Ovary (tissue), 9 donors: ENCODE measurements around the gene TMEM37. TPM values are rescaled to one million over a fixed set of nuclear protein-coding genes. Genes with fewer than 3 reads are reported as not detected.

ENCODE experiments used
- DNase-seq, 5 donors: peaks; one replicate each; pipeline ENCODE4 v3.0.0-alpha.2; 2019 to 2020
- H3K27ac ChIP-seq, 2 donors: fragments of 200-600 bp; one replicate each; pipeline versions ENCODE4 v1.5.1 to v1.8.0; 2019 to 2022
- H3K27me3 ChIP-seq: fragments of 200-600 bp; one replicate; pipeline ENCODE4 v1.8.0; 2022
- H3K36me3 ChIP-seq: fragments of 200-600 bp; sonication (generic); one replicate; pipeline ENCODE4 v1.5.1; 2019
- H3K4me1 ChIP-seq: one replicate; pipeline ENCODE4 v1.8.1; 2013; ENCODE audit warnings: mild to moderate bottlenecking, moderate library complexity; ENCODE audit not compliant: insufficient read depth
- H3K4me3 ChIP-seq: fragments of 200-600 bp; sonication (generic); one replicate; pipeline ENCODE4 v1.5.1; 2017
- H3K9me3 ChIP-seq, 2 donors: fragments of 200-600 bp in 1 of 2; sonication (generic) in 1 of 2; one replicate each; pipeline versions ENCODE4 v1.5.1 to v1.8.1; 2013 to 2019; ENCODE audit warnings: mild to moderate bottlenecking in 1 of 2, moderate library complexity in 1 of 2
- EP300 ChIP-seq: sonication (generic); formaldehyde crosslinking; IDR thresholded peaks from one replicate; pipeline ENCODE4 v1.6.1; 2017; ENCODE audit warnings: antibody characterized with exemption
- POLR2A ChIP-seq: fragments of 450-650 bp; IDR thresholded peaks from one replicate; pipeline ENCODE4 v1.6.1; 2017; ENCODE audit warnings: antibody characterized with exemption, mild to moderate bottlenecking, moderate library complexity
- WGBS, 3 donors: extraction: QIAGEN DNeasy Blood & Tissue Kit in 1 of 3; methylation state at CpG; one replicate each; pipeline versions ENCODE4 v1.1.5 to v1.1.7; 2013 to 2017; 5-methylcytosine and 5-hydroxymethylcytosine counted together
- intact Hi-C, 4 donors: fragments of 100-400 bp; cut with DNase I; formaldehyde crosslinking; loops; one replicate each; pipeline versions ENCODE4 v1.11.0 to v1.15.1; 2022 to 2023
- polyA plus RNA-seq, 2 donors: library from polyadenylated mRNA; stranded (reverse); fragments of 200-250 nt in 1 of 2; fragments of 350-450 nt in 1 of 2; fragmentation: Illumina TruSeq in 1 of 2; extraction: RNeasy Lipid Tissue Mini Kit (QIAGEN cat#74804) in 1 of 2; gene quantifications; one replicate each; pipeline ENCODE4 v1.2.3, GENCODE V29; 2013 to 2014
- total RNA-seq, 7 donors: library from RNA; depleted of rRNA in 2 of 7; stranded (reverse); fragments of >200 nt in 2 of 7; fragmentation: NEBNext Ultra II Directional in 3 of 7; extraction: Animal tissue kit (Norgen Biotek cat#: 25700) in 3 of 7; gene quantifications; one replicate each; pipeline versions ENCODE4 v1.1.0 to v1.2.4, GENCODE V29; 2016 to 2023
- TF ChIP-seq, protein P1 (sequence below), 3 donors: fragments of 450-650 bp in 2 of 3; fragments of 200-600 bp in 1 of 3; IDR thresholded peaks; one replicate each; pipeline versions ENCODE4 v1.5.1 to v1.8.0; 2016 to 2022; ENCODE audit warnings: antibody characterized with exemption in 3 of 3, mild to moderate bottlenecking in 1 of 3
- donor health status: DM: no; HTN: no; CAD: no; lungs with moderate emphysema.
- donor health status: DM: no; HTN: no; CAD: no.
- donor health status: Bipolar disorder and iron deficiency.
- donor health status: DM: yes; HTN: yes; CAD: no.
- donor health status: DM: no; HTN: no; CAD: no.
- donor health status: DM: yes; HTN: yes; CAD: no.

The TMEM37 gene
- total and polyA plus RNA-seq, 9 donors = 9.5 to 32.5 (median 18.1) TPM

DNA sequence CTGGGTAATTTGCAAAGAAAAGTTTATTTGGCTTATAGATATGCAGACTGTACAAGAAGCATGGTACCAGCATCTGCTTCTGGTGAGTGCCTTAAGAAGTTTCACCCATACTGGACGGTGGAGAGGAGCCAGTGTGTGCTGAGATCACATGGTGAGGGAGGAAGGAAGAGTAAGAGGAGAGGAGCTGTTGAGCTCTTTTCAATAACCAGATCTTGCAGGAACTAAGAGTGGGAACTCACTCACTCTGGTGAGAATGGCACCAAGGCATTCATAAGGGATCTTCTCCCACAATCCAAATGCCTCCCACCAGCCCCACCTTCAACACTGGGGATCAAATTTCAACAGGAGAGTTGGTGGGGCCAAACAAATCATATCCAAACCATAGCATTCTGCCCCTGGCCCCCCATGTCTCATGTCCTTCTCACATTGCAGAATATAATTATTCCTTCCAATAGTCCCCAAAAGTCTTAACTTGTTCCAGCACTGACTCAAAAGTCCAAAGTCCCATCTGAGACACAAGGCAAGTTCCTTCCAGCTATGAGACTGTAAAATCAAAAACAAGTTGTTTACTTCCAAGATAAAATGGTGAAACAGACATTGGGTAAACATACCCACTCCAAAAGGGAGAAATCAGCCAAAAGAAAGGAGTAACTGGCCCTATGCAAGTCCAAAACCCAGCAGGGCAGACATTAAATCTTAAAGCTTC, 11.7 kb upstream of the TMEM37 start:
- DNase-seq = no peak
- intact Hi-C loops = no loop called here
- no peak overlapping the region for H3K4me3 ChIP-seq
- 45 to 67% (median 58%) methylated on average over 1 of the region's 1 CpG for WGBS, 3 donors
- H3K27ac ChIP-seq = no peak overlapping the region
- H3K4me1 ChIP-seq = no peaks in the 10 kb centered on the region
- no peaks in the 10 kb centered on the region for H3K36me3 ChIP-seq
- no peaks in the 10 kb centered on the region for H3K27me3 ChIP-seq
- TF ChIP-seq EP300 = no peak
- TF ChIP-seq, protein P1, sequence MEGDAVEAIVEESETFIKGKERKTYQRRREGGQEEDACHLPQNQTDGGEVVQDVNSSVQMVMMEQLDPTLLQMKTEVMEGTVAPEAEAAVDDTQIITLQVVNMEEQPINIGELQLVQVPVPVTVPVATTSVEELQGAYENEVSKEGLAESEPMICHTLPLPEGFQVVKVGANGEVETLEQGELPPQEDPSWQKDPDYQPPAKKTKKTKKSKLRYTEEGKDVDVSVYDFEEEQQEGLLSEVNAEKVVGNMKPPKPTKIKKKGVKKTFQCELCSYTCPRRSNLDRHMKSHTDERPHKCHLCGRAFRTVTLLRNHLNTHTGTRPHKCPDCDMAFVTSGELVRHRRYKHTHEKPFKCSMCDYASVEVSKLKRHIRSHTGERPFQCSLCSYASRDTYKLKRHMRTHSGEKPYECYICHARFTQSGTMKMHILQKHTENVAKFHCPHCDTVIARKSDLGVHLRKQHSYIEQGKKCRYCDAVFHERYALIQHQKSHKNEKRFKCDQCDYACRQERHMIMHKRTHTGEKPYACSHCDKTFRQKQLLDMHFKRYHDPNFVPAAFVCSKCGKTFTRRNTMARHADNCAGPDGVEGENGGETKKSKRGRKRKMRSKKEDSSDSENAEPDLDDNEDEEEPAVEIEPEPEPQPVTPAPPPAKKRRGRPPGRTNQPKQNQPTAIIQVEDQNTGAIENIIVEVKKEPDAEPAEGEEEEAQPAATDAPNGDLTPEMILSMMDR (IDR thresholded peaks at IDR 0.05) = no peak
- no peak for TF ChIP-seq POLR2A
- no peaks in the 10 kb centered on the region for H3K9me3 ChIP-seq

- intact Hi-C loops = no loop called here
- Histone ChIP-seq H3K9me3 (no peaks in the 10 kb centered on the region), H3K27me3 (no peaks in the 10 kb centered on the region), H3K4me3 (no peak overlapping the region), H3K4me1 (peaks cover 7% of the 10 kb centered on the region), H3K36me3 (no peaks in the 10 kb centered on the region), H3K27ac (no peak overlapping the region)
- 96 to 97% (median 97%) methylated on average over 1 of the region's 1 CpG for WGBS, 3 donors
- TF ChIP-seq, protein P1 (IDR thresholded peaks at IDR 0.05) = no peak
- TF ChIP-seq POLR2A = no peak
- TF ChIP-seq EP300 = no peak
- no peak for DNase-seq
Observed at GRCh38 chr2:119421304-119421703, 10.3 kb upstream of the TMEM37 start.

DNA sequence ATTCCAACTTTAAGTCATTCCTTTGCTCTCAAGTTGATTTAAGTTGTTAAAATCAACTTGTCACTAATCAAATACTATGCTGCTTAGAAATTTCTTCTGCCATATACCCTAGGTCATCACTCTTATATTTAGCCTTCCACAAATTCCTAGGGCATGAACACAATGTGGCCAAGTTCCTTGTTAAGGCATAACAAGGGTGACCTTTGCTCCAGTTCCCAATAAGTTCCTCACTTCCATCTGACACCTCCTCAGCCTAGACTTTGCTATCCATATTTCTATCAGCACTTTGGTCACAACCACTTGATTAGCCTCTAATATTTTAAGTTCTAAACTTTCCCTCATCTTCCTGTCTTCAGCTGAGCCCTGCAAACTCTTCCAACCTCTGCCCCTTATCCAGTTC, 9.9 kb upstream of the TMEM37 start:
- H3K9me3 ChIP-seq = no peaks in the 10 kb centered on the region
- no peaks in the 10 kb centered on the region for H3K27me3 ChIP-seq
- intact Hi-C loops = no loop called here
- no peak for DNase-seq
- H3K4me3 ChIP-seq = no peak overlapping the region
- TF ChIP-seq EP300 = no peak
- TF ChIP-seq POLR2A = no peak
- TF ChIP-seq, protein P1 (IDR thresholded peaks at IDR 0.05) = no peak
- no peaks in the 10 kb centered on the region for H3K36me3 ChIP-seq
- peaks cover 9% of the 10 kb centered on the region for H3K4me1 ChIP-seq
- no peak overlapping the region for H3K27ac ChIP-seq

- H3K9me3 ChIP-seq = no peaks in the 10 kb centered on the region
- WGBS, 3 donors = 42 to 65% (median 63%) methylated on average over 7 of the region's 7 CpGs
- H3K27ac ChIP-seq = no peak overlapping the region
- no peaks in the 10 kb centered on the region for H3K27me3 ChIP-seq
- TF ChIP-seq POLR2A (no peak), EP300 (no peak)
- TF ChIP-seq, protein P1 (IDR thresholded peaks at IDR 0.05) = no peak
- no peaks in the 10 kb centered on the region for H3K36me3 ChIP-seq
- intact Hi-C loops = no loop called here
- H3K4me3 ChIP-seq = no peak overlapping the region
- peaks cover 15% of the 10 kb centered on the region for H3K4me1 ChIP-seq
- no peak for DNase-seq
Observed at GRCh38 chr2:119422360-119423107, 9.1 kb upstream of the TMEM37 start.
